ENCODE data around the gene ABCA13. TPM values are rescaled to one million over a fixed set of nuclear protein-coding genes. Genes with fewer than 3 reads are reported as not detected.

The ABCA13 gene
- total and polyA plus RNA-seq, 2 of the 4 experiments (the other 2 are of a cell fraction), result under 0.01 to 0.07 TPM

GRCh38 chr7:48255046-48255445 is 83.8 kb downstream of the ABCA13 start:
- no peak overlapping the region for H3K9ac ChIP-seq (ENCODE audit: low read depth, low read length)
- H2BK5ac ChIP-seq (ENCODE audit: low read depth, low read length, poor library complexity, severe bottlenecking), result no peak overlapping the region
- H3K4me2 ChIP-seq (ENCODE audit: low read depth, low read length), result no peak overlapping the region
- no peaks in the 10 kb centered on the region for H3K36me3 ChIP-seq (ENCODE audit: control insufficient read depth, insufficient read depth, low read length)
- H3K79me1 ChIP-seq (ENCODE audit: low read depth in 1 of 2, low read length in 2 of 2), result no peaks in the 10 kb centered on the region
- no peak overlapping the region for H3K18ac ChIP-seq (ENCODE audit: low read depth, low read length)
- no CpG with 5 or more reads among the region's 1 CpG for WGBS, 2 experiments (ENCODE audit: extremely low coverage in 2 of 2, insufficient read length in 1 of 2)
- no peak overlapping the region for H3K4ac ChIP-seq (ENCODE audit: low read depth, low read length)
- H4K5ac ChIP-seq (ENCODE audit: low read depth, low read length), result no peak overlapping the region
- POLR2A ChIA-PET (ENCODE audit: unreplicated experiment), result no interaction called here
- CTCF ChIA-PET, result no interaction called here
- H2AK5ac ChIP-seq (ENCODE audit: low read depth, low read length), result no peak overlapping the region
- no peak overlapping the region for H2BK15ac ChIP-seq (ENCODE audit: low read depth, low read length)
- ATAC-seq (ENCODE audit: low read depth) (peak; percentile 32; the same call in 1 of the 2 replicates), DNase-seq (peak; percentile 86)
- no TSS peak for BruUV-seq (replicated peaks)
- no peaks in the 10 kb centered on the region for H3K9me3 ChIP-seq (ENCODE audit: control insufficient read depth, insufficient read depth, low read length)
- no peak overlapping the region for H2AFZ ChIP-seq (replicated peaks; ENCODE audit: low read length, poor library complexity)
- H3K27ac ChIP-seq (ENCODE audit: insufficient read depth, low read length), result no peak overlapping the region
- no peak overlapping the region for H4K8ac ChIP-seq (ENCODE audit: low read depth in 2 of 2, low read length in 2 of 2)
- H2BK20ac ChIP-seq (ENCODE audit: low read depth, low read length), result peak overlapping the region; percentile 29; the same call in 1 of the 2 replicates
- in situ Hi-C loops (cut with MboI; ENCODE audit: low sequenced_read_pairs) (no loop called here), intact Hi-C loops (cut with micrococcal nuclease) (no loop called here), dilution Hi-C loops (cut with HindIII; ENCODE audit: low sequenced_read_pairs, unreplicated experiment) (no loop called here)
- H3K14ac ChIP-seq (replicated peaks; ENCODE audit: low read depth, low read length), result no peak overlapping the region
- H3K4me1 ChIP-seq (ENCODE audit: control insufficient read depth, insufficient read depth, low read length), result no peaks in the 10 kb centered on the region
- no peak overlapping the region for H3K56ac ChIP-seq (ENCODE audit: extremely low read depth, insufficient read depth, low read length)
- TF ChIP-seq CTCF (conservative IDR thresholded peaks at IDR 0.05; ENCODE audit: low read depth, low read length), result no peak
- no peak for TF ChIP-seq FOS (IDR thresholded peaks at IDR 0.05; ENCODE audit: low read depth, low read length)
- TF ChIP-seq RCOR1 (IDR thresholded peaks at IDR 0.05; ENCODE audit: insufficient replicate concordance, low read length), result no peak
- no peak for TF ChIP-seq NFE2L2 (IDR thresholded peaks at IDR 0.05; ENCODE audit: low read depth, low read length)
- no peak for TF ChIP-seq USF2 (IDR thresholded peaks at IDR 0.05; ENCODE audit: low read depth, low read length)
- TF ChIP-seq MAFK (IDR thresholded peaks at IDR 0.05; ENCODE audit: low read depth, low read length), result peak; percentile 77
- TF ChIP-seq MXI1 (IDR thresholded peaks at IDR 0.05; ENCODE audit: borderline replicate concordance, low read depth, low read length), result no peak
- TF ChIP-seq CEBPB (IDR thresholded peaks at IDR 0.05; ENCODE audit: low read depth, low read length), result peak; percentile 48; the same call in 1 of the 2 replicates
- H4K91ac ChIP-seq (ENCODE audit: insufficient read depth, low read depth, low read length), result no peak overlapping the region
- no peaks in the 10 kb centered on the region for H4K20me1 ChIP-seq (ENCODE audit: insufficient read depth, low read length)
- H3K27me3 ChIP-seq (ENCODE audit: control insufficient read depth, insufficient read depth, low read length), result no peaks in the 10 kb centered on the region
- H3K9me1 ChIP-seq (ENCODE audit: insufficient read depth, low read length), result no peaks in the 10 kb centered on the region
- H3K23ac ChIP-seq (ENCODE audit: low read depth, low read length), result no peak overlapping the region
- H2BK120ac ChIP-seq (ENCODE audit: low read depth, low read length), result no peak overlapping the region
- no peak overlapping the region for H2AK9ac ChIP-seq (replicated peaks; ENCODE audit: low read depth, low read length, poor library complexity)
- H3K4me3 ChIP-seq (ENCODE audit: insufficient read depth, low read depth, low read length), result no peak overlapping the region
